H1 (cell line): Measurements from ENCODE around the gene FOXK1.
"Not testable (repeated sequence)": the region's sequence is repeated elsewhere in the genome, so short reads cannot be mapped to it uniquely, and the experiment has no call there.

ENCODE experiments used
- CHD2 ChIP-seq: IDR thresholded peaks from 2 replicates; pipeline ENCODE4 v1.6.1; 2012; ENCODE audit warnings: low read length, improper control_type of control experiment
- CREB1 ChIP-seq: IDR thresholded peaks from 2 replicates; pipeline ENCODE4 v1.6.1; 2012; ENCODE audit warnings: inconsistent platforms
- POLR2AphosphoS5 ChIP-seq: IDR thresholded peaks from 2 replicates; pipeline ENCODE4 v1.6.1; 2011; ENCODE audit warnings: low read depth, low read length
- YY1 ChIP-seq: IDR thresholded peaks from 2 replicates; pipeline ENCODE4 v1.6.1; 2011; ENCODE audit warnings: low read depth, mild to moderate bottlenecking, low read length
- TF ChIP-seq, protein P1 (sequence below), 3 experiments: IDR thresholded peaks; 1 replicate in 2 of 3; 2 replicates in 1 of 3; pipeline versions ENCODE4 v1.5.1 to v1.6.1; 2011; ENCODE audit warnings: low read length in 3 of 3, mild to moderate bottlenecking in 3 of 3, inconsistent platforms in 2 of 3, low read depth in 1 of 3, moderate library complexity in 1 of 3; ENCODE audit not compliant: insufficient read depth in 1 of 3; ENCODE audit errors: control extremely low read depth in 1 of 3

DNA sequence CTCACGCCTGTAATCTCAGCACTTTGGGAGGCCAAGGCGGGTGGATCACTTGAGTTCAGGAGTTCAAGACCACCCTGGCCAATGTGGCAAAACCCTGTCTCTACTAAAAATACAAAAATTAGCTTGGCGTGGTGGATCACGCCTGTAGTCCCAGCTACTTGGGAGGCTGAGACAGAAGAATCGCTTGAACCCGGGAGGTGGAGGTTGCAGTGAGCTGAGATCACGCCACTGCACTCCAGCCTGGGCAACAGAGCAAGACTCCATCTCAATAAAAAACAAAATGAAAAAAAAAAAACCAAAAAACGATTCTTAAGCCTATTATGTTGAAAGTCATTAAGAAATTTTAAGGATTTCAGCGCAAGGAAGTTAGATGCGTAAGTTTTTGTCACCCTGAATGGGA lies 3.6 kb downstream of the FOXK1 start:
- TF ChIP-seq, protein P1, sequence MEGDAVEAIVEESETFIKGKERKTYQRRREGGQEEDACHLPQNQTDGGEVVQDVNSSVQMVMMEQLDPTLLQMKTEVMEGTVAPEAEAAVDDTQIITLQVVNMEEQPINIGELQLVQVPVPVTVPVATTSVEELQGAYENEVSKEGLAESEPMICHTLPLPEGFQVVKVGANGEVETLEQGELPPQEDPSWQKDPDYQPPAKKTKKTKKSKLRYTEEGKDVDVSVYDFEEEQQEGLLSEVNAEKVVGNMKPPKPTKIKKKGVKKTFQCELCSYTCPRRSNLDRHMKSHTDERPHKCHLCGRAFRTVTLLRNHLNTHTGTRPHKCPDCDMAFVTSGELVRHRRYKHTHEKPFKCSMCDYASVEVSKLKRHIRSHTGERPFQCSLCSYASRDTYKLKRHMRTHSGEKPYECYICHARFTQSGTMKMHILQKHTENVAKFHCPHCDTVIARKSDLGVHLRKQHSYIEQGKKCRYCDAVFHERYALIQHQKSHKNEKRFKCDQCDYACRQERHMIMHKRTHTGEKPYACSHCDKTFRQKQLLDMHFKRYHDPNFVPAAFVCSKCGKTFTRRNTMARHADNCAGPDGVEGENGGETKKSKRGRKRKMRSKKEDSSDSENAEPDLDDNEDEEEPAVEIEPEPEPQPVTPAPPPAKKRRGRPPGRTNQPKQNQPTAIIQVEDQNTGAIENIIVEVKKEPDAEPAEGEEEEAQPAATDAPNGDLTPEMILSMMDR (IDR thresholded peaks at IDR 0.05; ENCODE audit: control extremely low read depth in 1 of 3, insufficient read depth in 1 of 3, low read depth in 1 of 3, low read length in 3 of 3), result not testable (repeated sequence)
- not testable (repeated sequence) for TF ChIP-seq POLR2AphosphoS5, CHD2, CREB1, YY1
